HL-60 (cell line): ENCODE measurements around the gene RGL4.
A peak's percentile ranks its signal among the peaks of the same experiment; 100 is the strongest.
"Not testable (repeated sequence)": the region's sequence is repeated elsewhere in the genome, so short reads cannot be mapped to it uniquely, and the experiment has no call there.

Experiments used
- DNase-seq, 2 experiments: peaks; one replicate each; pipeline ENCODE4 v3.0.0-alpha.2; 2010 to 2020; ENCODE audit warnings: low read depth in 1 of 2, low spot score in 1 of 2
- H3K27ac ChIP-seq: fragments of 250-450 bp; sonication (Bioruptor Pico); replicated peaks from 2 replicates; pipeline ENCODE4 v1.5.1; 2020; ENCODE audit warnings: mild to moderate bottlenecking, moderate library complexity
- H3K27me3 ChIP-seq: fragments of 250-450 bp; sonication (Bioruptor Pico); 2 replicates; pipeline ENCODE4 v1.5.1; 2021; ENCODE audit warnings: mild to moderate bottlenecking, moderate library complexity; ENCODE audit not compliant: insufficient read depth, poor library complexity, severe bottlenecking
- H3K4me3 ChIP-seq: replicated peaks from 2 replicates; pipeline ENCODE4 v1.5.1; 2011; ENCODE audit warnings: mild to moderate bottlenecking, control low read depth, low read length; ENCODE audit not compliant: insufficient read depth
- CTCF ChIP-seq: IDR thresholded peaks from one replicate; pipeline ENCODE4 v1.5.1; 2011; ENCODE audit warnings: low read length, control low read depth, inconsistent platforms; ENCODE audit not compliant: insufficient read depth
- GABPA ChIP-seq: IDR thresholded peaks from 2 replicates; pipeline ENCODE4 v1.6.1; 2012; ENCODE audit warnings: low read depth
- POLR2AphosphoS5 ChIP-seq: IDR thresholded peaks from 2 replicates; pipeline ENCODE4 v1.6.1; 2012; ENCODE audit warnings: low read depth
- REST ChIP-seq: IDR thresholded peaks from 2 replicates; pipeline ENCODE4 v1.6.1; 2012; ENCODE audit warnings: low read depth; ENCODE audit not compliant: insufficient replicate concordance
- SPI1 ChIP-seq: IDR thresholded peaks from 2 replicates; pipeline ENCODE4 v1.6.1; 2012; ENCODE audit warnings: low read depth, mild to moderate bottlenecking, borderline replicate concordance

RGL4 gene

GRCh38 chr22:23652711-23653110, 38.1 kb upstream of the RGL4 start:
- DNase-seq = no peak

GRCh38 chr22:23655891-23656475, 34.8 kb upstream of the RGL4 start:
- Histone ChIP-seq H3K4me3 (no peak overlapping the region), H3K27me3 (no peaks in the 10 kb centered on the region), H3K27ac (no peak overlapping the region)
- DNase-seq = no peak
- TF ChIP-seq SPI1 = no peak
- TF ChIP-seq CTCF = no peak

More at GRCh38 chr22:23652711-23653110, 38.1 kb upstream of the RGL4 start:
- Histone ChIP-seq H3K27ac (no peak overlapping the region), H3K4me3 (no peak overlapping the region), H3K27me3 (no peaks in the 10 kb centered on the region)
- no peak for TF ChIP-seq CTCF
- no peak for TF ChIP-seq SPI1
- no peak for TF ChIP-seq GABPA
- TF ChIP-seq POLR2AphosphoS5 = no peak
- no peak for TF ChIP-seq REST

- Histone ChIP-seq H3K27ac (no peak overlapping the region), H3K4me3 (no peak overlapping the region), H3K27me3 (no peaks in the 10 kb centered on the region)
- no peak for TF ChIP-seq GABPA
- DNase-seq = no peak
These were observed 33.1 kb upstream of the RGL4 start for GRCh38 chr22:23657727-23658126.

- H3K27me3 ChIP-seq, DNase-seq, H3K4me3 ChIP-seq, H3K27ac ChIP-seq: not testable (repeated sequence)
These were observed 30.4 kb upstream of the RGL4 start for GRCh38 chr22:23660381-23660780.

- H3K27me3 ChIP-seq = no peaks in the 10 kb centered on the region
- DNase-seq = no peak
- no peak for TF ChIP-seq SPI1
- TF ChIP-seq POLR2AphosphoS5 = no peak
- TF ChIP-seq CTCF = no peak
- TF ChIP-seq GABPA = no peak
- peak; percentile 52 for TF ChIP-seq REST
- no peak overlapping the region for H3K4me3 ChIP-seq
- H3K27ac ChIP-seq = no peak overlapping the region
These were observed 20.2 kb upstream of the RGL4 start for GRCh38 chr22:23670378-23671295.

GRCh38 chr22:23671387-23671786, 19.4 kb upstream of the RGL4 start:
- not testable (repeated sequence) for H3K4me3 ChIP-seq, H3K27me3 ChIP-seq, H3K27ac ChIP-seq, DNase-seq

- DNase-seq, H3K4me3 ChIP-seq, H3K27me3 ChIP-seq: not testable (repeated sequence)
- H3K27ac ChIP-seq = peak overlapping the region; percentile 51
These were observed 18.3 kb upstream of the RGL4 start for GRCh38 chr22:23672307-23673049.
